ENCODE measurements around the gene TRAF3. TPM values are rescaled to one million over a fixed set of nuclear protein-coding genes. Genes with fewer than 3 reads are reported as not detected.

TRAF3 gene
- total RNA-seq, 1 donor from 2014 or later: 14.0 TPM

DNA sequence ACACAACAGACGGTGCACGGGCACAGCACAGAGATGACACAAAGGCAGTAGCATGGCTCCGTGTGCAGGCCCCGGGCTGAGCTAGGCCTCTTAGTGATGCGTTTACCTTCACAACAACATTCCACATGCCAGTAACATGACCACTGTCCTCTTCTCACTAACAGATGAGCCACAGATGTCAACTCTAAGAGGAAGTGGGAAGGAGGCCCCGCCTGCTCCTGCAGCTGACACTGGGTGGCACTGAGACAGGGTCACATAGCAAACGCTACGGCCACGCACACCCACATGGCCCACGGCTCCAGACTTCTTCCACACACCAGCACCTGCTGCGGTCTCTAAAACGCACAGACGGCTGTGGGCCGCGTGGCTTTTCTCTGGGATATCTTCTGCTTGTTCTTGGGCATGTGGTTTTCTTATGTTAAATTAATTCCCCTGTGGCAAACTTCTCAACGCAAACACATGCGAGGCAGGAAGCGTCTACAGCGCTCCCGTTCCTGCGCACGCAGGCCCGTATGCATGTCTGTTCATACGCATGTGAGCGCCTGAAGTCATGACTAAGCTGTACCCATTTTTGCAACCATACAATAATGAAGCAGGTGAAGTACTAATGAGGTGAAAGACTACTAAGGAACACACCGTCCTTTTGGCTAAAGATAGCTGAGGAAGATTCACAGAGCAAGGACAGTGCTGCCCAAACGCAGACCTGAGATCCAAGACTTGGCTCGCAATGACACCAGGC is 172.0 kb downstream of the TRAF3 start:
- Histone ChIP-seq H3K4me1 (no peaks in the 10 kb centered on the region), H3K36me3 (peaks cover 0 to 90% of the 10 kb centered on the region in 2 donors), H3K4me3 (no peak overlapping the region), H3K27me3 (no peaks in the 10 kb centered on the region), H3K9me3 (no peaks in the 10 kb centered on the region), H3K27ac (no peak overlapping the region)
- TF ChIP-seq POLR2AphosphoS5 (IDR thresholded peaks at IDR 0.05; ENCODE audit: insufficient read depth in 1 of 2, low read depth in 1 of 2) (no peak), POLR2A (IDR thresholded peaks at IDR 0.05) (no peak)
- TF ChIP-seq, protein P1, sequence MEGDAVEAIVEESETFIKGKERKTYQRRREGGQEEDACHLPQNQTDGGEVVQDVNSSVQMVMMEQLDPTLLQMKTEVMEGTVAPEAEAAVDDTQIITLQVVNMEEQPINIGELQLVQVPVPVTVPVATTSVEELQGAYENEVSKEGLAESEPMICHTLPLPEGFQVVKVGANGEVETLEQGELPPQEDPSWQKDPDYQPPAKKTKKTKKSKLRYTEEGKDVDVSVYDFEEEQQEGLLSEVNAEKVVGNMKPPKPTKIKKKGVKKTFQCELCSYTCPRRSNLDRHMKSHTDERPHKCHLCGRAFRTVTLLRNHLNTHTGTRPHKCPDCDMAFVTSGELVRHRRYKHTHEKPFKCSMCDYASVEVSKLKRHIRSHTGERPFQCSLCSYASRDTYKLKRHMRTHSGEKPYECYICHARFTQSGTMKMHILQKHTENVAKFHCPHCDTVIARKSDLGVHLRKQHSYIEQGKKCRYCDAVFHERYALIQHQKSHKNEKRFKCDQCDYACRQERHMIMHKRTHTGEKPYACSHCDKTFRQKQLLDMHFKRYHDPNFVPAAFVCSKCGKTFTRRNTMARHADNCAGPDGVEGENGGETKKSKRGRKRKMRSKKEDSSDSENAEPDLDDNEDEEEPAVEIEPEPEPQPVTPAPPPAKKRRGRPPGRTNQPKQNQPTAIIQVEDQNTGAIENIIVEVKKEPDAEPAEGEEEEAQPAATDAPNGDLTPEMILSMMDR (IDR thresholded peaks at IDR 0.05): no peak
- intact Hi-C loops (cut with DNase I): no loop called here
- no peak for DNase-seq (ENCODE audit: extremely low spot score in 2 of 2)

DNA sequence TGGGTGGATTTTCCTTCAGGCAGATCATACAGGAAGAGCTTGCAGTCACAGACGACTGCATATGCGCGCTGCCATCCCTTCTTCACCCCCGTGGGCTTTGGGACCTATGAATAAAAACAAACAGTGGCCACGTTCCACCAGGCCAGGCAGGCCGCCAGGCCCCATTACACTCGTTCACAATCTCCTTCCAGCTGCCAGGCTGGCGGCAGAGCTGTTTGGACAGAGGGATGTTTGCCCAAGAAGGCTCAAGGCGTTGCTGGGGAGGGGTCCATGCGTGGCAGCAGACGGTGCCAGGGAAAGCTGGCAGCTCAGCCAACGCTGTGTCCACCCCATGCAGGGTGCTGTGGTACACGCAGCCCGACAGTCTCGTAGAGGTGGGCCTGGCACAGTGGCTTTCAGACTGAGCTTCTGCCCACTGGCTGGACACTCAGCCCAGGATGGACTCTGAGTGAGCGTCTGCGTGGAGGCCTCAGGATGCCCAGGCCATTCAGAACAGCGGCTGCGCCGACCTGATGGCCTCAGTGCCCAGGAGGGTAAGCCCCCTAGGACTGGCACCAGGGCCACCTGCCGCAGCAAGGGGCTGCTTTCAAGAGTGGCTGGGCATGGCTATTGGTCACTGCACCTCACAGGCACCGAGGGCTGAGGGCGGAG is 172.7 kb downstream of the TRAF3 start:
- intact Hi-C loops (cut with DNase I): no loop called here
- Histone ChIP-seq H3K27ac (no peak overlapping the region), H3K27me3 (no peaks in the 10 kb centered on the region), H3K36me3 (peaks cover 0 to 90% of the 10 kb centered on the region in 2 donors), H3K4me3 (no peak overlapping the region), H3K4me1 (no peaks in the 10 kb centered on the region), H3K9me3 (no peaks in the 10 kb centered on the region)
- TF ChIP-seq POLR2AphosphoS5 (IDR thresholded peaks at IDR 0.05; ENCODE audit: insufficient read depth in 1 of 2, low read depth in 1 of 2): no peak
- no peak for TF ChIP-seq POLR2A (IDR thresholded peaks at IDR 0.05)
- TF ChIP-seq, protein P1 (IDR thresholded peaks at IDR 0.05): no peak
- no peak for DNase-seq (ENCODE audit: extremely low spot score in 2 of 2)

DNA sequence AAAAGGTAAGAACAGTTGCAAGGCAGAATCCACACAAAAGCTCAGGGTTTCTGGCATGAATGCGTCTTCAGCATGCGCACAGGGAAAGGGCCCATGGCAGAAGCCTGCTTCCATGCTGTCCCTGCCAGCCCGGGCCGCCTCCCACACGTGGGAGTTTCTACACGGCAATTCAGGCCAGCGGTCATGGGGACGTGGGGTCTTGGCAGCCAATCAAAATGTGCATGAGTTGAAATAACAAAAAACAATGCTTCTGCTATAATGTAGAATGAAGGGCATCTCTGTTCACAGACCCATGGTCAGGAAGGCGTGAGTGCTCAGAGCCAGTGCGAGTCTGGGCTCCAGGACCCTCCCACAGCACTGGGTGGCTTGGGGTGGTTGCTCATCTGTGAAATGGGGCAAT is 173.8 kb downstream of the TRAF3 start:
- DNase-seq (ENCODE audit: extremely low spot score in 2 of 2): no peak
- Histone ChIP-seq H3K27me3 (no peaks in the 10 kb centered on the region), H3K36me3 (peaks cover 0 to 85% of the 10 kb centered on the region in 2 donors), H3K9me3 (no peaks in the 10 kb centered on the region), H3K4me3 (no peak overlapping the region), H3K4me1 (no peaks in the 10 kb centered on the region), H3K27ac (no peak overlapping the region)
- TF ChIP-seq, protein P1 (IDR thresholded peaks at IDR 0.05): no peak
- TF ChIP-seq POLR2AphosphoS5 (IDR thresholded peaks at IDR 0.05; ENCODE audit: insufficient read depth in 1 of 2, low read depth in 1 of 2): no peak
- no peak for TF ChIP-seq POLR2A (IDR thresholded peaks at IDR 0.05)
- intact Hi-C loops (cut with DNase I): no loop called here

DNA sequence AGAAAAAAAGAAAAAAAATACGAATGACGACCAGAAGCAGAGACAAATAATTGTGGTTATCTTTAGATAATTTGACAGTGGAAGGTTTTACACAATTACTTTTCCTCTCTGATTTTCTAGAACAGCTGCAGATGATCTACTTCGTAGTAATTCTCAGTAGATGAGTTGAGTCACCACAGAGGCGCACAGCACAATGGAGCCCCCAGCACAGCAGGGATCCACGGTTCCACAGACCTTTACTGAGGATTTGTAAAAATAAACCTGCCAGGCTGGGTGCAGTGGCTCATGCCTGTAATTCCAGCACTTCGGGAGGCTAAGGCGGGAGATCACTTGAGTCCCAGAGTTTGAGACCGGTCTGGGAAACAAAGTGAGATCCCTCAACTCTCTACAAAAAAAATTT is 174.6 kb downstream of the TRAF3 start:
- intact Hi-C loops (cut with DNase I): no loop called here
- DNase-seq (ENCODE audit: extremely low spot score in 2 of 2): no peak
- no peaks in the 10 kb centered on the region for H3K9me3 ChIP-seq
- no peak overlapping the region for H3K27ac ChIP-seq
- no peak for TF ChIP-seq POLR2AphosphoS5 (IDR thresholded peaks at IDR 0.05; ENCODE audit: insufficient read depth in 1 of 2, low read depth in 1 of 2)
- TF ChIP-seq, protein P1 (IDR thresholded peaks at IDR 0.05): no peak
- no peak for TF ChIP-seq POLR2A (IDR thresholded peaks at IDR 0.05)
- no peaks in the 10 kb centered on the region for H3K27me3 ChIP-seq
- no peaks in the 10 kb centered on the region for H3K4me1 ChIP-seq
- H3K36me3 ChIP-seq: peaks cover 0 to 84% of the 10 kb centered on the region in 2 donors
- H3K4me3 ChIP-seq: no peak overlapping the region

DNA sequence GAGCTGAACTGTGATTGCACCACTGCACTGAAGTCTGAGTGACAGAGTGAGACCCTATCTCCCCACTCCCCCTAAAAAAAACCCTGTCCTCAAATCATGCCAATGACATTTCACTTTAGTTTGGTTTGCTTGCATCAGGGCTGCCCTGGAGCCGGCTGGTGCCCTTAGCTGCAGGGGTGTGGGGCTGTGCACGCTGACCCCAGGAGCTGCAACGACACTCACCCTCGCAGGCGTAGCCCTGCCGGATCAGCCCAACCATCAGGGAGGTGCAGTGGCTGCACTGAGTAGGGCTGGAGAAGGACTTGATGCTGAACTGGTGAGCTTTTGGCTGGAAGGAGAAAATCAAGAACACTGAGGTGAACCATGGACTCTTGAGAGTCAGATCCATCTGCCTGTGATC is 175.0 kb downstream of the TRAF3 start:
- no peaks in the 10 kb centered on the region for H3K27me3 ChIP-seq
- TF ChIP-seq, protein P1 (IDR thresholded peaks at IDR 0.05): no peak
- H3K27ac ChIP-seq: no peak overlapping the region
- no peaks in the 10 kb centered on the region for H3K4me1 ChIP-seq
- DNase-seq (ENCODE audit: extremely low spot score in 2 of 2): no peak
- H3K36me3 ChIP-seq: peaks cover 0 to 79% of the 10 kb centered on the region in 2 donors
- no peaks in the 10 kb centered on the region for H3K9me3 ChIP-seq
- intact Hi-C loops (cut with DNase I): no loop called here
- H3K4me3 ChIP-seq: no peak overlapping the region
